22Rv1 (cell line): ENCODE data around the gene SLC22A31.

Experiments
- ZFX ChIP-seq: fragments of 450-650 bp; IDR thresholded peaks from 2 replicates; pipeline ENCODE4 v1.6.1; 2017; ENCODE audit warnings: antibody characterized with exemption, borderline replicate concordance
- TF ChIP-seq, protein P1 (sequence below): fragments of 450-650 bp; IDR thresholded peaks from 2 replicates; pipeline ENCODE4 v1.5.1; 2017; ENCODE audit warnings: mild to moderate bottlenecking

DNA sequence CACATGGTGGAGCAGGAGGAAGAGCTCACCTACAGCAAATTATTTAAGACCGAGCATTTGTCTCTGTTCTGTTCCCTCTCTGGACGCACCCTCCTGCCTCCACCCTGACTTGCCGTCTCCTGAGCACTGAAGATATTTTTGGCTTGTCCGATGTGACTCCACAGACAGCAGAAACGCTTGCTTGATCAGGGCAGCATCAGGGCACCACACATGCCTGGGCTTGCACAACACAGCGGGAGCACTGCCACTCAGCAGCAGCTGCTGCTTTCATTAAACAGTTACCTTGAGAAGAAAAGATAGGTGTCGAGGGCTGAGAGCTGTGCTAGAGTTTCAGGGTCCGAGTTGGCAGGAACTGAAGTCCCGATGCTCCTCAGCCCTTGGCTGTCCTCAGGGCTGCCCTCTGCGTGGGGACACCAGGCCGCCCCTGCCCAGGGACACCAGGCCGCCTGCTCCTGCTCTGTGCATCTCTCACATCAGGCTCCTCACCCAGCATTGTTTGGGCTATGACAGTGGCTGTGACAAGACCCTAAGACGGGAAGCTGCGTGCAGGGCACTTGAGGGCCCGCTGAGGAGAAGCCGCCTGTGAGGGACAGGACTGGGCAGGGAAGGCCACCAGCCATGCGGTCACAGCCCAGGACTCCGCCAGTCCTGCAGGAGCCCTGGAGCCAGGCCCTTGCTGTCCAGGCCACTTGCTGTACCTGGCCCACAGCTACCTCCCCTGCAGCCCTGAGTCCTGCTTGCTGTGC is 50.1 kb downstream of the SLC22A31 start:
- TF ChIP-seq, protein P1, sequence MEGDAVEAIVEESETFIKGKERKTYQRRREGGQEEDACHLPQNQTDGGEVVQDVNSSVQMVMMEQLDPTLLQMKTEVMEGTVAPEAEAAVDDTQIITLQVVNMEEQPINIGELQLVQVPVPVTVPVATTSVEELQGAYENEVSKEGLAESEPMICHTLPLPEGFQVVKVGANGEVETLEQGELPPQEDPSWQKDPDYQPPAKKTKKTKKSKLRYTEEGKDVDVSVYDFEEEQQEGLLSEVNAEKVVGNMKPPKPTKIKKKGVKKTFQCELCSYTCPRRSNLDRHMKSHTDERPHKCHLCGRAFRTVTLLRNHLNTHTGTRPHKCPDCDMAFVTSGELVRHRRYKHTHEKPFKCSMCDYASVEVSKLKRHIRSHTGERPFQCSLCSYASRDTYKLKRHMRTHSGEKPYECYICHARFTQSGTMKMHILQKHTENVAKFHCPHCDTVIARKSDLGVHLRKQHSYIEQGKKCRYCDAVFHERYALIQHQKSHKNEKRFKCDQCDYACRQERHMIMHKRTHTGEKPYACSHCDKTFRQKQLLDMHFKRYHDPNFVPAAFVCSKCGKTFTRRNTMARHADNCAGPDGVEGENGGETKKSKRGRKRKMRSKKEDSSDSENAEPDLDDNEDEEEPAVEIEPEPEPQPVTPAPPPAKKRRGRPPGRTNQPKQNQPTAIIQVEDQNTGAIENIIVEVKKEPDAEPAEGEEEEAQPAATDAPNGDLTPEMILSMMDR = no peak
- TF ChIP-seq ZFX = no peak
